NCI-H2196 (cell line): Measurements from ENCODE around the gene SAFB.
A peak's percentile ranks its signal among the peaks of the same experiment; 100 is the strongest.
"Not testable (repeated sequence)": the region's sequence is repeated elsewhere in the genome, so short reads cannot be mapped to it uniquely, and the experiment has no call there.

ENCODE experiments used
- DNase-seq: peaks from one replicate; lab custom pipeline; 2025; ENCODE audit not compliant: unreplicated experiment; lab: John Stamatoyannopoulos, UW

Gene SAFB

GRCh38 chr19:5682107-5682482 lies 59.2 kb downstream of the SAFB start:
- DNase-seq, result no peak

- no peak for DNase-seq
These were observed 60.4 kb downstream of the SAFB start for GRCh38 chr19:5683177-5683886.

- DNase-seq, result no peak
These were observed 62.0 kb downstream of the SAFB start for GRCh38 chr19:5684694-5685430.

- no peak for DNase-seq
These were observed 63.4 kb downstream of the SAFB start for GRCh38 chr19:5686326-5686646.

GRCh38 chr19:5686647-5687359 lies 63.9 kb downstream of the SAFB start:
- peak; percentile 96 for DNase-seq

GRCh38 chr19:5687360-5688198 lies 64.7 kb downstream of the SAFB start:
- DNase-seq, result no peak

GRCh38 chr19:5688262-5688881 lies 65.5 kb downstream of the SAFB start:
- DNase-seq, result not testable (repeated sequence)

- DNase-seq, result peak; percentile 97
These were observed 67.5 kb downstream of the SAFB start, which contains the start of gene RPL36 for GRCh38 chr19:5690125-5690954. Gene RPL36, plus strand, starts transcription at chr19:5690295. Its CDS starts 213 bp downstream, at chr19:5690508.

GRCh38 chr19:5690955-5691821 lies 68.3 kb downstream of the SAFB start:
- peak; percentile 56 for DNase-seq

GRCh38 chr19:5691822-5692722 lies 69.2 kb downstream of the SAFB start:
- no peak for DNase-seq

GRCh38 chr19:5692723-5693194 lies 69.9 kb downstream of the SAFB start:
- no peak for DNase-seq

- DNase-seq, result no peak
These were observed 70.6 kb downstream of the SAFB start for GRCh38 chr19:5693195-5694166.

GRCh38 chr19:5694167-5694955 lies 71.5 kb downstream of the SAFB start:
- no peak for DNase-seq

- DNase-seq, result no peak
These were observed 72.2 kb downstream of the SAFB start for GRCh38 chr19:5694956-5695648.

GRCh38 chr19:5695649-5696195 lies 72.8 kb downstream of the SAFB start:
- no peak for DNase-seq
